Suprapubic skin (tissue), 4 donors: ENCODE data around the gene USP36.

Source experiments
- CTCF ChIP-seq, 2 donors: fragments of 200-600 bp in 1 of 2; fragments of 450-650 bp in 1 of 2; sonication (generic) in 1 of 2; IDR thresholded peaks; one replicate each; pipeline ENCODE4 v1.5.1; 2016 to 2019; ENCODE audit warnings: antibody characterized with exemption in 2 of 2, mild to moderate bottlenecking in 1 of 2, moderate library complexity in 1 of 2
- POLR2A ChIP-seq, 2 donors: fragments of 450-650 bp; IDR thresholded peaks; one replicate each; pipeline ENCODE4 v1.6.1; 2017; ENCODE audit warnings: antibody characterized with exemption in 2 of 2, mild to moderate bottlenecking in 2 of 2, moderate library complexity in 2 of 2
- POLR2AphosphoS5 ChIP-seq, 3 donors: sonication (generic); formaldehyde crosslinking; IDR thresholded peaks; one replicate each; pipeline ENCODE4 v1.6.1; 2017; ENCODE audit warnings: antibody characterized with exemption in 3 of 3

- TF ChIP-seq CTCF (IDR thresholded peaks at IDR 0.05) (no peak), POLR2A (IDR thresholded peaks at IDR 0.05) (no peak), POLR2AphosphoS5 (IDR thresholded peaks at IDR 0.05) (no peak)
These were observed 20.6 kb upstream of the USP36 start for GRCh38 chr17:78861229-78861628.
